NCI-H510A (cell line): ENCODE results near the gene COG6.

ENCODE experiments used
- DNase-seq: peaks from one replicate; lab custom pipeline; 2025; lab: John Stamatoyannopoulos, UW

COG6 gene

DNA sequence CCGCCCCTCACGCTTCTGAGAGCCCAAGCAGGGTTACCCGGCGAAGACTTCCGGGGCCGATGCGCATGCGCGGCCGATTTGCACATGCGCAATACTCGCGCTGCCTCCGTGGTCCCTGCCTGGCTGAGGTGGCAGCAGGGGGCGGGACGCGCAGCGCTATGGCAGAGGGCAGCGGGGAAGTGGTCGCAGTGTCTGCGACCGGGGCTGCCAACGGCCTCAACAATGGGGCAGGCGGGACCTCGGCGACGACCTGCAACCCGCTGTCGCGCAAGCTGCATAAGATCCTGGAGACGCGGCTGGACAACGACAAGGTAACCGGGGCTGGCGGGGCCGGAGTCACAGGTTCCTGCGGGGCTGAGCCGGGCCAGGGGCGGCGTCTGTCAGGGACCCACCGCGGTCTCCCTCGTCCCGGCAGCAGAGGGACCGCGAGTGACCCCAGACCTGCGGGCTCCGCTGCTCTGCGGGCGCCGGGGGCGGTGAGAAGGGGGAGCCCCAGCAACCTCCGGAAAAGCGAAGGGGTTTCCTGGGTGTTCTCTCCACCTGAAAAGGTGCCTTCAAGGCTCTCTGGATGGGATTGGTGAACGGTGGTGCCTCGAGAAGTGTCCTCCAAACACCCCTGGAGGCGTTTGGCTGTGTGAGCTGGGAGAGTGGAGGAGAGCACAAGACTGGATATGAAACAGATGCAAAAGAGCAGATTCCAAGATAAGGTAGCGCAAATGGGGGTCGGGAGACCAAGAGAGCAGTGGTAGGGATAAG, at the start of gene COG6:
COG6 (plus strand) TSS at position 94 of the 756 bp plus-strand sequence; CDS start at position 159, 65 bp downstream.
- DNase-seq, result peak; percentile 13

- DNase-seq, result no peak
These were observed 49.7 kb upstream of the COG6 start for GRCh38 chr13:39605677-39606320.

DNA sequence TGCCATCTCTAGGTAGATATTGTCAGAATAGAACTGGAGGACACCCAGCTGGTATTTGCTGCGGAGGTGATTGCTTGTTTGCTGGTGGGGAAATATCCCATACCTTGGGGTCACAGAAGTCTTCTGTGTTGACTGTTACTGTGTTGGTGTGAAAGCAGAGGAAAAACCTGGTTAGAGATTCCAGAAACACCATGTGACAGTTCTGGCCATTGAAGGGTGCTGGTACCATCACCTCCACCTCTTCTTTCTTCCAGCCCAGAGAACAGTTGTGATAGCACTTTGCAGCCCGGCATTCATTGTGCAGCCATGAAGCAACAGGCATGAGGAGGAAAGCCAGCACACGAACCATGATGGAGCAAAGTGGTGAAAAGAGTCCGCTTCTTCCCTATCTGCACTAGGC, 47.6 kb upstream of the COG6 start:
- no peak for DNase-seq

DNA sequence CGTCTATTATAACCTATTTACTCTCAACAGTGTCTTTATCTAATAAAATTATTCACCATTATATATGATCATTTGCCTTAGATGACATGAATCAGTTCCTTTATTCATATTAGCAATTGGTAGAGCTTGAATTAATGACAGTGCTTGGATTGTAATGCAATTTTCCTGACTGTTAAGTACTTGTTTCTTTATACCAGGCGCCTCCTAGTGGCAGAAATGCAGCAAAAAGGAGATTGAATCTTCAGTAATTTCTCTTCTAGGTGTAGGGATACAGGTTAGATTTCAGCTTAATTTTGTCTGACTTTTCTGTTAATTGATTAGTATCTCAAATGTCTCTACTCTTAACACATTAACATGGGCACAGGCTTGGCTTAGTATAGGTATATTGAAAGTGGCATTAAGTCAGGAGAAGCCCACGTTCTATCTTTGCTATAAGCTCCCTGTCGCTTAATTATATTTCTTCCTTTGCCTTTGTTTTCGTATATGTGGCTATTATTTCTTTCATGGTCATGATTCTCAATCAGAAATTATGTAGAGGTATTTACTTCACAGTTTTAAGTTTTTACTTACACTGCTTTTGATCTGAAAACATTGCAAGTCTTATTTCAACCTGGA, 43.3 kb upstream of the COG6 start:
- DNase-seq, result no peak

- no peak for DNase-seq
These were observed 39.3 kb upstream of the COG6 start for GRCh38 chr13:39616087-39616694.

- DNase-seq, result no peak
These were observed 36.9 kb upstream of the COG6 start for GRCh38 chr13:39618561-39618960.

GRCh38 chr13:39623466-39623865, 32.0 kb upstream of the COG6 start:
- DNase-seq, result no peak

DNA sequence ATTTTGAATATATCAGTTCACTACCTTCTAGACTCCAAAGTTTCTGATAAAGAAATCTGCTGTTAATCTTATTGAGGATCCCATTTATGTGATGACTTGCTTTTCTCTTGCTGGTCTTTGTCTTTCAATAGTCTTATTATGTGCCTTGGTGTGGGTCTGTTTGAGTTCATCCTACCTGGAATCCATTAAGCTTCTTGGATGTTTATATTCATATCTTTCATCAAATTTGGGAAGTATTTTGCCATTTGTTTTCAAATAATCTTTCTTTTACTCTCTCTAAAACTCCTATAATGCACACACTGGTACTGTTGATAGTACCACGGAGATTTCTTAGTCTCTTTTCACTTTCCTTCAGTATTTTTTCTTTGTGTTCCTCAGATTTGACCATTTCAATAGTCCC, 24.2 kb upstream of the COG6 start:
- DNase-seq, result no peak

- no peak for DNase-seq
These were observed 22.5 kb upstream of the COG6 start for GRCh38 chr13:39632994-39633393.

DNA sequence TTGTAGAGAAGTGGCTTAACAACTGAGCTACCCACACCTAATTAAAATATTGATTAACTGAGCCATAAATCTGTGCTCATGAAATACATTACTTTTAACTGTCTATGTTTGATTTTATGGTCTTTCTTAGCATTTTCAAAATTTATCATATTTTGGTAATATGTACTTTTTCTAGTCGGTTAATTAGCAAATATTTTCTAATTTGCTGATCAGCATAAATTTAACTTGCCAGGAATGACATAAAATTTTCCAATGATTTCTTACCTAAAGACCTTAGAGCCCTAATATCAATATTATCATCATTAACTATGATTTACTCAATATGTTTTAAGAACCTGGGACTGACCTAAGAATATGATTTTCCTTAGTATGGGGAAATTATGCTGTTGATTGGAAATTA, 19.9 kb upstream of the COG6 start:
- DNase-seq, result no peak

DNA sequence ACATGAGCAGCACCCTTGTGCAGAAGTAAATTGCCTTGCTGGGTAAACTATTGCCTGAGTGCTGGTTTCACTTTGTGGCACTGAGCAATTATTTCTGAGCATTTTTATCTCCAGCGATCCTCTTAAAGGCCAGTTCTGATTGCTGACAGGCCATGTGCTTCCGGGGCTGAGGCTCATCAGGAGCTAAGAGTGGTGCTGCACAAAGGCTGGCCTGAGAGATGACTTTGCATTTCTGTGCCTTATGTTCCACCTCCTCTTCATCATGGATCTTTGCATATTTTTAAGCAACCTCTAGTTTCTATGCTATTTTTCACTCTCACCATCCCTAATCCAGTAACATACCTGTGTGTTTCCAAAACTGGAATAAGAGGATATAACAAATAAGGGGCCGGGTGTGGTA, 17.6 kb upstream of the COG6 start:
- no peak for DNase-seq

GRCh38 chr13:39641645-39642044, 13.8 kb upstream of the COG6 start:
- DNase-seq, result no peak

DNA sequence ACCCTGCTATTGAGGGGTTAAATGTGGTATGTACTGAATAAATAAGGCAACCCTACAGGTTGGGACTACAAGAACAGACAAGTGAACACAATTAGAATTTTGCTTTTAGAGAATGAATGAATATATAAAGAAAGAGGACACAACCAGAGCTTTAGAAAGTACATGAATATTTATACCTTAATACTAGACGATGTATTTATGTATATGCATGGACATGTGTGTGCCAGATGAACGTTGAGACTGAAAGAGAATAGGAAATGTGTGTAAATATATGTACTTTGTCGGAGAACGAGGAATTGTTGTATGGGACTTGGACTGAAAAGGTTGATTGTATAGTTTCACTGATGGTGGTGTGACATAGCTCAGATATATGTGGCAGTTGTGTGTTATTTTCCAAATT, 9.3 kb upstream of the COG6 start:
- DNase-seq, result no peak

DNA sequence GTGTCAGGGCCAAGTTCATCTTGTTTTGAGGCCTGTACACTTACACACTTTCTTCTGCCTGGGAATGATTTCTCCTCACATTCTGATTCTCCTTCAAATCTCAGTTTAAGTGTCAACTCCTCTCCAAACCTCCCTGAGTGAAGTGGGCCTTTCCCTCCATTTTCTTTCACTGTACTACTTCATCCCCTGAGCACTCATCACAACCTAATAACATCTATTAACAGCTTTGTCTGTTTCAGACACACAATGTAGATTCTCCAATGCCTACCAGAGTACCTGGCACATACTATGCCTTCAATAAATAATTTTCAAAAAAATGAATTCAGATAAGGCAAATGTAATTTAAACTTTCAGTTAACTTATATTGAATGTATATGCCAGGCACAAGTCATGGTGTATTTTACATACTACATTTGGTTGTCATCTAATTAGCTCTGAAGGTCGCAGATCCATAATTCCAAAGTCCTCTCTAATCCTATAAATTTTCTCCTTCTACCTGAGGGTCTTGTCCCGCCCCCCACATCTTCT, 357 bp upstream of the COG6 start:
- no peak for DNase-seq

GRCh38 chr13:39656325-39656677, 839 bp downstream of the COG6 start:
- no peak for DNase-seq

DNA sequence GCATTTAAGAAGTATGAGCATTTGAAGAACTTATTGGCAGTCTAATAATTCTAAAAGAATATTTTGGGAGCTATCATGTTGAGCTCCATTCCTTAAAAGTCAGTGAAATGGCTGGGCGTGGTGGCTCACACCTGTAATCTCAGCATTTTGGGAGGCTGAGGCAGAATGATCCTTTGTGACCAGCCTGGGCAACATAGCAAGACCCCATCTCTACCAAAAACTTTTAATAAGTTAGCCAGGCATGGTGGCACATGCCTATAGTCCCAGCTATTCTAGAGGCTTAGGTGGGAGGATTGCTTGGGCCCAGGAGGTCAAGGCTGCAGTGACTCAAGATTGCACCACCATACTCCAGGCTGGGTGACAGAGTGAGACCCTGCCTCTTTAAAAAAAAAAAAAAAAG, 8.0 kb downstream of the COG6 start:
- DNase-seq, result no peak

- no peak for DNase-seq
These were observed 8.5 kb downstream of the COG6 start for GRCh38 chr13:39663958-39664357.

- no peak for DNase-seq
These were observed 10.3 kb downstream of the COG6 start for GRCh38 chr13:39665763-39666162.

- DNase-seq, result no peak
These were observed 15.0 kb downstream of the COG6 start for GRCh38 chr13:39670445-39670844.

- DNase-seq, result no peak
These were observed 17.1 kb downstream of the COG6 start for GRCh38 chr13:39672378-39673132.

DNA sequence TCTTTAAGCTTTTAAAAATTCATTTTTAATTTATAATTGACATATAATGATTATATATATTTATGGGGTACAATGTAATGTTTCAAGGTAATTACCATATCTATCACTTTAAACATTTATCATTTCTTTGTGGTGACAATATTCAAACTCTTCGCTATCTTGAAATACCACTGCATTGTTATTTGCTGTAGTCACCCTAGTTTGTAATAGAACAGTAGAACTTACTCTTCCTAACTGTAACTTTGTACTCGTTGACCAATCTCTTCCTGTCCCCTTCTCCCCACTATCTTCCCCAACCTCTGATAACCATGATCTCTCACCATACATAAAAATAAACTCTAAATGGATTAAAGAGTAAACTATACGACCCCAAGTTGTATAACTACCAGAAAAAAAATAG, 20.4 kb downstream of the COG6 start:
- no peak for DNase-seq

GRCh38 chr13:39676315-39676876, 20.9 kb downstream of the COG6 start:
- DNase-seq, result no peak
